Stimulated activated CD4-positive, alpha-beta T cell treated with anti-CD3 and anti-CD28 coated beads, Interleukin-4, amount 100 ng/mL, for 48 hours (primary cell): ENCODE data around the gene SLX9.

ENCODE experiments used
- DNase-seq, 2 donors: peaks; one replicate each; pipeline ENCODE4 v3.0.0-alpha.2; 2020; ENCODE audit warnings: low read depth in 2 of 2

The SLX9 gene

GRCh38 chr21:44939532-44940115 lies at the start of gene SLX9:
TSS of gene SLX9 (plus strand) at chr21:44940029. CDS start at chr21:44940058, 29 bp downstream.
- peak; percentile 77 to 81 for DNase-seq

- no peak for DNase-seq
Observed at GRCh38 chr21:44890338-44890931, 49.4 kb upstream of the SLX9 start.

GRCh38 chr21:44890961-44891541 lies 48.8 kb upstream of the SLX9 start:
- DNase-seq: no peak

GRCh38 chr21:44891631-44892031 lies 48.2 kb upstream of the SLX9 start:
- DNase-seq: no peak

GRCh38 chr21:44892095-44892494 lies 47.7 kb upstream of the SLX9 start:
- no peak for DNase-seq

GRCh38 chr21:44892536-44893277 lies 47.1 kb upstream of the SLX9 start:
- peak; percentile 66 to 78 for DNase-seq

GRCh38 chr21:44893278-44893556 lies 46.6 kb upstream of the SLX9 start:
- no peak for DNase-seq

- no peak for DNase-seq
Observed at GRCh38 chr21:44893948-44894656, 45.7 kb upstream of the SLX9 start.

- DNase-seq: no peak
Observed at GRCh38 chr21:44894687-44895302, 45.0 kb upstream of the SLX9 start.

GRCh38 chr21:44895859-44896258 lies 44.0 kb upstream of the SLX9 start:
- no peak for DNase-seq

GRCh38 chr21:44896561-44897286 lies 43.1 kb upstream of the SLX9 start:
- DNase-seq: no peak

GRCh38 chr21:44897326-44898010 lies 42.4 kb upstream of the SLX9 start:
- DNase-seq: no peak

GRCh38 chr21:44898011-44898488 lies 41.8 kb upstream of the SLX9 start:
- DNase-seq: no peak

- DNase-seq: no peak
Observed at GRCh38 chr21:44898851-44899767, 40.7 kb upstream of the SLX9 start.

- no peak for DNase-seq
Observed at GRCh38 chr21:44899768-44900558, 39.9 kb upstream of the SLX9 start.

GRCh38 chr21:44900559-44901251 lies 39.1 kb upstream of the SLX9 start:
- DNase-seq: no peak

GRCh38 chr21:44901391-44902074 lies 38.3 kb upstream of the SLX9 start:
- no peak for DNase-seq
